Activated T-helper 1 cell treated with anti-CD3 and anti-CD28 coated beads, Interleukin-2, amount 50 U/mL, for 16 hours (primary cell): ENCODE measurements around the gene LBX2.
A peak's percentile ranks its signal among the peaks of the same experiment; 100 is the strongest.

Experiments
- DNase-seq, 2 donors: peaks; one replicate each; pipeline ENCODE4 v3.0.0-alpha.2; 2020; ENCODE audit warnings: low read depth in 1 of 2, low spot score in 1 of 2

The LBX2 gene, protein sequence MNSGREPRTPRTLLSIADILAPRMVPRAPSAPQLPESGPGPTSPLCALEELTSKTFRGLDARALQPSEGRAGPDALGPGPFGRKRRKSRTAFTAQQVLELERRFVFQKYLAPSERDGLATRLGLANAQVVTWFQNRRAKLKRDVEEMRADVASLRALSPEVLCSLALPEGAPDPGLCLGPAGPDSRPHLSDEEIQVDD

DNA sequence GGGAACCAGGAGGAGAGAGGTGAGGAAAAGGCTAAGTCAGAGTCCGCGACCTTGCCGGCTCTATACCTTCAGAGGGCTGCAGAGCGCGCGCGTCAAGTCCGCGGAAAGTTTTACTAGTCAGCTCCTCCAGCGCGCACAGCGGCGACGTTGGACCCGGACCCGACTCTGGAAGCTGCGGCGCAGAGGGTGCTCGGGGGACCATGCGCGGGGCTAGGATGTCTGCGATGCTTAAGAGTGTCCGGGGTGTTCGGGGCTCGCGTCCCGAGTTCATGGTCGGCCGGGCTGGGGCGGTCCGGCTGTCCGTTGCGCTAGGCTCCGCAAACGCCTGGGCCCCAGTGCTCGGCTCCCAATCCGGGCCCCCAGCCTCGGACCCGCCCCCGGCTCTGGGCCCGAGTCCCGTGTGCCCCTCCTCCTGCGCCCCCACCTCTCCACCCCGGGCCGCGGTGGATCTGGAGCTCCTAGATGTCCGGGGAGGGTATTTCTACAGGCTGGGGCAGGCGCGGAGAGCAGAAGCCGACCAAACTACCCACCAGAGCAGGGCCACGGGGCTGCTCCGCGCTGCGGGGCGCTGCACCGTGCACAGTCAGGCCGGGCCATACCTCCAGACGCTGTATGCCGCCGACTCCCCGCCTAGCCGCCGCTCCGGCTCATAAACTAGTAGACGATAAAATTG is at the start of gene LBX2:
Gene LBX2, minus strand, starts transcription at position 337 of the 673 bp plus-strand sequence. Its CDS starts 66 bp downstream, at position 271.
- DNase-seq: no peak

DNA sequence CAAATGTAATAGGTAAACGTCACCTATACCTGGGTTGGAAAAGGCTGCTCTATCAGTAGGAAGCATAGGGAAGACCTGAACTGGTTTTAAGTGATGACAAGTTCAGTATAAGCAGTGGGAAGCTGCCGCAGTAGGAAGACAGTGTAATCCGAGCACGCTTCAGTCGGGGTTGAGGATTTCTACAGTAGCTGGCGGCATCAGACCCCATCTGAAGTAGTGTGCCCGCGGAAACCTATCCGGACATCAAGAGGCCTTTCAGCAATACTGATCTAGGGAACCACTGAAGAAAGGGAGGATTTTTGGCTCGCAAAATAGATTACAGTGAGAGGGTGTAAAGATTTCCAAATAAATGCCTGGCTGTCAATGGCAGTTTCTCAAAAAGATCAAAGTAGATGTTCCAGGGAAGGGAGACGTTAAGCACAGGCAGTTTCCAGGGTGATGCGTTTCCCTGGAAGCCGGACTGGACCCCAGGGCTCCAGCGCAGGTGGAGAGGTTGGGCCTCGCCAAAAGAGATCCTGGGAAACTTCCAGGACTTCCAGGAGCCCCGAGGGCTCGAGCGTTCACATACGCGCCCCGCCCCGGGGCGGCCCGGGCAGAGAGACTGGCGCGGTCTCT is 49.0 kb upstream of the LBX2 start:
- no peak for DNase-seq

DNA sequence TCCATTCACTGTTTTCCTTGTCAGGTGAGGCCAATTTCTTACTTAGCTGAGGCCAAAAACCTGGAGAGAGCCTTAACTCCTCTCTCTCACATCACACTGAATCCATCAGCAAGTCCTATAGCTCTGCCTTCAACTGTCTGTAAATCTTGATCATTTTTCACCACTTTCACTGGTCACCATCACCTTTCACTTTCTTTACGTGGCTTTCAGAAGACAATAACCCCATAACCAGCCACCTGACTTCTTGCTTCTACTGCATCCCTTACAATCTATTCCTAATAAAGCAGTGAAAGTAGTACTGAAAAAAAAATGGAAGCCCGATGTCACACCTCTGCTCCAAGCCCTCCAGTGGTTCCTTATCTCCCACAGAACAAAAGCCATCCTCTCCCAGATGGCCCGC is 46.6 kb upstream of the LBX2 start:
- no peak for DNase-seq

DNA sequence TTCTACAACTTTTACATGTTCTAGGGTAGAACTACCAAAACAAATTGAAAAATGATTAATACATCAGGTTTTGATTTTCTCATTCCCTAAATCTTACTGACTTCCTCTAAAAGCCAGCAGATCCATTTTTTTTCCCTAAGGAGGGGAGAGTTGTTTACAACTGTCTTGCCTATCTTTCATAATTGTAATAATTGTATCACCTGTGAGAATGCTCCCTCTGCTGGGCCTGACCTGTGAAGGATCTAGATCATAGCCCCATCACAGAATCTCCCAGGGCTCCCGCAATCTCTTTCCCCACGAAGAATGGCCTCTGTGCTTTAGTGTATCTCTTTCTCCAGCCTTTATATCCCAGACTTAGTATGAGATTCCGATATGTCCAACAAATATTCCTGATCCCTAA is 45.2 kb upstream of the LBX2 start:
- DNase-seq: no peak

DNA sequence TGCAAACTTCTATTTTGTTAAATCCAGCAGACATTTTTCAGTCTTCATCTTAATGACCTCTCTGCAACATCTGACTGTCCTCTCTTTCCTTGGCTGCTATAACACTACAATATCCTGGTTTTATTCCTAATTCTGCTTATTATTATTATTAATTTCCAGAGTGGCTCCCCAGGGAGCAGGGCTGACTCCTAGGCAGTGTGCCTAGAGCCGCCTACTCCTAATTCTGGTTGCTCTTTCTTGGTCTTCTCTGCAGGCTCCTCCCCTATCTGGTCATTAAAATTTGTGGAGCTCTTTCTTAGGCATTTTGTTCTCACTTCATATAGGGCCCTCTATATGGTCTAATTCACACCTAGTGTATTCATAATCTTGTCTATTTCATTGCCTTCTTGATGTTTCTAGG is 43.6 kb upstream of the LBX2 start:
- DNase-seq: no peak

DNA sequence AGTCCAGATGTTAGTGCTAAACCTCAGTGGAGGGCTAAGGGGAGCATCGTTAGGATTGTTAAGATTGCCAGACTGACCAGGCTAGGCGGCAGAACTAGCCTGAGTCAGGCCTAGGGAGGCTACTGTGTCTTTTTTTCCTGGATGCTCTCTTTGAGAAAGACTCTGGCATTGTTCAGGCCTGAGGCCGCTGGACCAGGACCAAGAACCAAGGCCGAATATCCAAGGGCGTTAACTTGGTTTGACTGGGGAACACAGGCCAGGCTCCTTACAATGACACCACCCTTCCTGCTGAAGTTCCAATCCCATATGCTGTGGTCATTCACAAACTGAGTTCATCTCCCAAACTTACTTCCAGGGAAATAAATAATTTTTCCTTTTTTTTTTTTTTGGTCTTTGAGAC is 40.9 kb upstream of the LBX2 start:
- no peak for DNase-seq

DNA sequence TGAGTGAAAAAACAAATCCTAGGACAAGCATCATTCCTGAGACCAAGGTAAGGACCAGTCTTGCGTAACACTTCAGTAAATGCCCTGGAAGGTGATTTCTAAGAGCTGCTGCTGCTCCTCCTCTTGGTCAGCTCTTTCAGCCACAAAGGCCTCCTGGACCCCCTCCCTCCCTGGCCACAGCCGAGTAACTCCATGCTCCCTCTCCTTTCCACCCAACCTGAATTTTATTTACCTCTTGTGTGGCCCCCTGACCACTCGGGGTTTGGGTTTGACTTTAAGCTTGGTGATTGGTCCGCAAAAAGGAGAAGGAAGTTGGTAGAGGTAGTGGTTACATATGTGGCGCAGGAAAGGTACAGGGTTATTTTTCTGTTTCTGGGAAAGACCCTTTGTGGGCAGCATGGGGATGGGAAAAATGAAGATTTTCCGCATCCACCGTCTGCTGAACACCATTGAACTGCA is 39.5 kb upstream of the LBX2 start:
- DNase-seq: no peak

DNA sequence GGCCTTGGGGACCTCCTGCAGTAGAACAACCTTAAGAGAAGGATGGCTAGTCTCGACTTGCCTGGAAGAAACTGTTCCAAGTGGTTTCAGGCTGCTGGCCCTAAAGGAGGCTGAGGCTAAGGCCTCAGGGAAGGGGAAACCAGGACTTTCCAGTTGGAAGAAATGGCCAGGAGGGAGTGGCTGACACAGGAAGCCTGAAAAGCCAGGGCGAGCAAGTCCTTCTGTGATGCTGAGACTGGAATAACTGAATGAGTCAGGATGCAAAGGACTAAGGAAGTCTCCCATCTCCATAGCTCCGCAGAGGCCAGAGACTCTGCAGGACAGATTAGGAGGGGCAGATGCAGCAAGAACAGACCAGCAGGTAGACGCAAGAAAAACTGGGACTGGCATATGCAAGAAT is 37.7 kb upstream of the LBX2 start:
- no peak for DNase-seq

DNA sequence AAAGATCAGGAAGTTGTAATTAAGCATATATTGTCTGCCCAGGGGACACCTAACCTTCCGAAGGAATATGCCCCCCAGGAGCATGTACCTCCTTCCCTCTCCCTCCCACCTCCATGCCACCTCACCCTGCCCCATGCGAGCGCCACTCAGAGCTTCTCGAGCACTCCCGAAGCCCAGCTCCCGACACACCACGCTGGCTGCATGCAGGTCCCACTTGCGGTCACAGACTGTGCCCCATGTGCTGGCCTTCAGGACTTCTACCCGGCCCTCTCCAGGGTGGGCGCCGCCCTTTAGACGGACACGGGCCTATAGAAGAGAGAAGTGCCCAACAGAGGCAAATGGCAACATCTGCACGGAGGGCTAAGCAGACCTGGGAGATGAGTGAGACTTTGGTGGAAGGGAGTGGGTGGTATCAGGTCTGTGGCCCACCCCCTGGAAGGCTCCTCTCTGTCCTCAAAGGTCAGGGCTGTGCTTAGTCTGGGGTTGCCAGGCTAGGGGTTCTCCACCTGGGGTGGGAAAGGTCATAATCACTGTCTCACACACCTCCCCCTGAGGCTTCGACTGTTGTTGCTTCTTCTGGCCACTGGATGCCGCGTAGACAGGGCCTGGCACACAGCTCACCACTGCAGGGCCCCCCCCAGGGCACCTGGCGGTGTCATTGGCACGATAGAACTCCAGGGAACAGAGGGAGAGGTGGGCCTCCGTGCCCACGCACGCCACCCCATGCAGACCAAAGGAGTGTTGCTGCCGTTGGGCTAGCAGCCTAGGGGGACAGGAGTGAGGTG is 37.0 kb upstream of the LBX2 start:
- no peak for DNase-seq

DNA sequence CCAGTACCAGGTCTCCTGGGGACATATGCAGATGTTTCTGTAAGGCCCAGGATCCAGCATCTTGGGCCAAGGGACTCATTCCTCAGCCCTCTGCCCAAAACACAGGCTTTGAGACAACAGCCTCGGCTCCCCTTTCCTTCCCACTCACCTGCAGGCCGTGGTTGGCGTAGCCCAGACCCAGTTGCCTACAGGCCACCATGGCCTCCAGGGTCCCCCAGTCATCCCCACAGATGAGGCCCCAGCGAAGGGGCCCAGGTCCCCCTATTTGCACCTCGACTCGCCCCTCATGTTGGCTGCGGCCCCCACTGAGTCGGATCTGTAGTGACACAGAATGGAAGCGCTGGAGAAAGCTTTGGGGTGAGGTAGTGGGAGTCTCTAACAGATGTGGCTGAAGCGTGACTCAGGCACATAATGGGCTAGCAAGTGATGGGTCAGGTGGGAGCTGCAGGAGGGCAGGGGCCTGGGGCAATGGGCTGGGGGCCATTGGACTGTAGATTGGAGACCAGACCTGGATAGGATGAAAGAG is 36.1 kb upstream of the LBX2 start:
- no peak for DNase-seq

DNA sequence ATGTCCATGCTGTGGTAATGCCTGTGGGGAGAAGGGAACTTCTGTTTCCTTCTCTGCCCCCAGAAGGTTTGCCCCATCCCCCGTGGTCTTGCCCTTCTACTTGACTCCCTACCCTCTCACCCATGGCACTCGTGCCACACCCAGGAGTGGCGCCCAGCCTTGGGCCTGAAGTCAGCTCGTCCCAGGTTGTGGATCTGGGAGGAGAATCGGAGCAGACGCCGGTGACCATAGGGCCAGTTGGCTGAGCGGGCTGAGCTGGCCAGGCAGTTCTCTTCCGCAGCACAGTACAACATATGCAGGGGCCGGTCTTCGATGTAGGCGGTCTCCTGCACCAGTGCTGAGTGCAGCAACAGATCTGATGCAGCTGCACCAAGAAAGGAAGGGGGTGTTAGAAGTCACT is 35.0 kb upstream of the LBX2 start:
- DNase-seq: no peak

DNA sequence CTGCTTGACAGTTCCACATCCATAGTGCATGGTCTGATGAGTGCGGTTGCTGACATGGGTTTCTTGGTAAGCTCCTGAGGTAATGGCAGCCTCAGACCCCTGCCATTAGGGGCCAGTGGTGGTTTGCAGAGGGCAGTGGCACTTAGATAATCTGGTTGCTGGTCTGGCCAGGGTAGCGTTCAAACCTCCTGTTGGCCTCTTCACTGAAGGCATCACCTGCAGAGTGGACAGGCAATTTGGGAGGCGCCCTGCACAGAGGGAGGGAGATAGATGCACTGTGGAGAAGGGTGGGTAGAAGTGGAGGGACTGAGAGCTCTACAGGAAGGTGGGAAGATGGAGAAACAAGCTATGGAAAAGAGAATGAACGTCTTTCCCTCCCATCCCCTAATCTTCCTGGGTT is 34.1 kb upstream of the LBX2 start:
- DNase-seq: no peak

DNA sequence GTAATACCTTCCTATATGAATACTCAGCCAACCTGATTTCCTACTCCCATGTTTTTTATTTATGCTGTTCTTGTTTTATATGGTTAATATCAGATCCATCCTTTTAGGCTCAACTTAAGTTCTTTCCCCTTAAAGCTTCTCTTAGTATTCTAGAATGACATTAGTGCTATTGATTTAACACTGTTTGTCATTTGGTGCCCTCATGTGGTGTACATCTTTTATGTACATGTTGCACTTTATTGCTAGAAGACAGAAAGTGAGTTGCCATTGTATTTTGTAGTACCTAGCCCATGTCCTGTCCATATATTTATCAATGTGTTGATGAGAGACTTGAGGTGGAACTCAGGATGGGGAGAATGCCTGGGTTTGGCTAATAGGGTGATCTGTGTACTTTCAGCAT is 32.8 kb upstream of the LBX2 start:
- no peak for DNase-seq

DNA sequence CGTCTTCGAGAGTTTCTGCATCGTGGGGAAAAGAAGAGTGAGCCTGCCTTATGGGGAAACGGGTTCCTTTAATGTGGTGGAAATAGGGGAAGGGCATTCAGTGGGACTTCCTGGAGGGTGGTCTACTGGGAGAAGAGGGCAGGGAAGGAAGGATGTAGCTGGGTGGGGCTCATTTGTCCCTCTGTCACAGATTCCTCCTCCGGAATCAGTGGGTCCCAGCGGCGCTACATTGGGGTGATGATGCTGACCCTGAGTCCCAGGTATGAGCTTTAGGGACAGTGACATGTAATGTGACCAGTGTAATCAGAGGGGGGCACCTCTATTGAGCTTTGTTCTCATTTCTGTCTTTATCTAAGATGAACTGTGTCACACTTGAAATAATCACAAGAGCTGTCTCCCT is 32.3 kb upstream of the LBX2 start:
- DNase-seq: no peak

DNA sequence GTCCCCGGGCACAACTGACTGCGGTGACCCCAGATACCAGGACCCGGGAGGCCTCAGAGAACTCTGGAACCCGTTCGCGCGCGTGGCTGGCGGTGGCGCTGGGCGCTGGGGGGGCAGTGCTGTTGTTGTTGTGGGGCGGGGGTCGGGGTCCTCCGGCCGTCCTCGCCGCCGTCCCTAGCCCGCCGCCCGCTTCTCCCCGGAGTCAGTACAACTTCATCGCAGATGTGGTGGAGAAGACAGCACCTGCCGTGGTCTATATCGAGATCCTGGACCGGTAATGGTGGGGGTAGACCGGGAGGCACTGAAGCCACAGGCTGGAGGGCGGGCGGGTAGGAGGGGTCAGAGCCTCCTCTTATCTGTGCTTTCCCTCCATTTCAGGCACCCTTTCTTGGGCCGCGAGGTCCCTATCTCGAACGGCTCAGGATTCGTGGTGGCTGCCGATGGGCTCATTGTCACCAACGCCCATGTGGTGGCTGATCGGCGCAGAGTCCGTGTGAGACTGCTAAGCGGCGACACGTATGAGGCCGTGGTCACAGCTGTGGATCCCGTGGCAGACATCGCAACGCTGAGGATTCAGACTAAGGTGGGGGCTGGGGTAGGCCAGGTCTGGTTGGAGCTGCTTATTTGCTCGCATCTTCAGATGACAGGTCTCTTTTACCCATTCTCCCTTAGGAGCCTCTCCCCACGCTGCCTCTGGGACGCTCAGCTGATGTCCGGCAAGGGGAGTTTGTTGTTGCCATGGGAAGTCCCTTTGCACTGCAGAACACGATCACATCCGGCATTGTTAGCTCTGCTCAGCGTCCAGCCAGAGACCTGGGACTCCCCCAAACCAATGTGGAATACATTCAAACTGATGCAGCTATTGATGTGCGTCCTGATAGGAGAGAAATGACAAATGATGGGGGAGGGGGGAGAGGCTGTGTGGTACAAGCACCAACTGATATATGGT is 31.1 kb upstream of the LBX2 start:
- no peak for DNase-seq

DNA sequence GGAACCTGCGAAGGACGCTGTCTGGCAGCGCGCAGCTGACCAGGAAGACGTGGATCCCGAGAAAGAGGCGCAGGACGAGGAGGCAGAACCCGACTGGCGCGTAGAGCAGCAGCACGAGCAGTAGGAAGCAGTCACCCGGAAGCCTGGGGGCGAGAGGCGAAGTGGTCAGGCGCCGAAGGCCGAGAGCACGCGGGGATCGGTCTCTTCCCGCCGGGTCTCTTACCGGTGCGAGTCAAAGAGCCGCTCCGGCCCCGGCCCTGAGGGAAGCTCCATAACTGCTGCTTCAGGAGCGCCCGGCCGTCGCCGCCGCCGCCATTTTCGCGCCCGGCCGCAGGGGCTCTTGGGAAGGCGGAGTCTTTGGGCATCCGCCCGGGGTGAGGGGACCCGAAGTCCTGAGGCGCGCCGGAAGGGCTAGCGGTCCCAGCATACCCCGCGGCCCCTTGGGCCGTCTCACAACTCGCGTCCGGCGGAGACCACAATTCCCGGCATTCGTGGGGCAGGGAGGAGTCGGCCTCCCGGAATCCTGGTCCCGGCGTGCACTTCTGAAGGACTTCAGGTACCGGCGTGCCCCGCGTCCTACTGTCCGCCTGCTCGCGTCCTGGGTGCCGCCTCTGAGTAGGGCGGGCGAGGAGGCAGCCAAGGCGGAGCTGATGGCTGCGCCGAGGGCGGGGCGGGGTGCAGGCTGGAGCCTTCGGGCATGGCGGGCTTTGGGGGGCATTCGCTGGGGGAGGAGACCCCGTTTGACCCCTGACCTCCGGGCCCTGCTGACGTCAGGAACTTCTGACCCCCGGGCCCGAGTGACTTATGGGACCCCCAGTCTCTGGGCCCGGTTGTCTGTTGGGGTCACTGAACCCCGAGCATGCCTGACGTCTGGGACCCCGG is 30.2 kb upstream of the LBX2 start, which contains the start of the genes AUP1 and HTRA2:
Gene AUP1, minus strand, starts transcription at position 350 of the 882 bp plus-strand sequence. Its CDS starts 77 bp downstream, at position 273.
Gene HTRA2, plus strand, starts transcription at position 577 of the 882 bp plus-strand sequence. Its CDS starts 74 bp downstream, at position 651.
- DNase-seq: peak; percentile 65 to 77

DNA sequence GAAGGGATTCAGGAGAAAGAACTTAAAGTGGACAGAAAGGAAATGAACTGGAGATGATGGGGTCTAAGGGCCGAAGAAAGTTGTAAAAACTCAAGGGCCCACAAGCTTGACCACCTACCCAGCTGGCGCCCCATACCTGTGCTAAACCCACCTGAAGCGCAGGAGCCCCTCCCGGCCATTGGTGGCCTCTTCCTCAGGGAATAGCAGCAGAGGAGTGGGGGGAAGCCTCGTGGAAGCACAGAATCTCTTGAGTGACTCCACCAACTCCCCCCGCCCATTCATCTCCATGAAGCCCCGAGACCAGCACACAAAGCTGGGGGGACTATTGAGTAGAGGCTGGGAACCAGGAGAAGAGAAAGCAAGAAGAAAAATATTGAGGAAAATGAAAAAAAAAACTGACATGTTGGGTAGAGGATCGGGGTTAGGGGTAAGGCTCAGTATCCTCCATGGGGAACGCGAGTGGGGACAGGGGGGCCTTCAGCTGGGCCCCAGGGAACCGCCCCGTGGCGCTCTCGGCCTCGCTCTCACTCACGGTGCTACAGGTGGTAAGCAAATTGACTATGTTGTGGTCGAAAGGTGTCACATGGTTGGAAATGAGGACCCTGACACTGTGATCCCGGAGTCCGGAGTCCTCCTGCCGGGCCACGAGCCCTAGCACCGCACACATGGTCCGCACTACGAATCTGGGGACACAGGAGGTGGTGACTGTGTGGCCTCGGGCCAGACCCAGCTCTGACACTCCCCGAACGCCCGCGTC is 29.4 kb upstream of the LBX2 start:
- DNase-seq: no peak

DNA sequence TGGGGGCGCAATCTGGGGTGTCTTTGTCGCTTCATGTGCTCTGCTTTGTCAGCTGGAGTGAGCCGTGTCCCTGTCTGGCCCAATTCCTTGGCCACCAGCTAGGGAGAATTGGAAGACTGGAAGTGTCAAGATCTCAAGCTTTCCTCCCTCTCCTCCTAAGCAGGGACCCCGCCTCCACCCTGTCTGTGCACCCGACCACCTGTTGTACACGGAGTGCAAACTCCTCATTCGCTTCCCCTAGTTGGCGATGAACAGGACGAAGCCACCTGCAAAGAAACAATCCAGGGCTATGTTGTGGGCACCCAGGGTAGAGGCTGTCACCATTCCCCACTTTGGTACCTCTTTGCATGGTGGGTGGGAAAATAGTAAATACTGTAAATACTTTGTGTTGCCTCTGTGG is 28.3 kb upstream of the LBX2 start:
- no peak for DNase-seq
